Endothelial cell (in vitro differentiated cells): ENCODE measurements around the gene CCDC68. TPM values are rescaled to one million over a fixed set of nuclear protein-coding genes. Genes with fewer than 3 reads are reported as not detected.
"Not testable (repeated sequence)": the region's sequence is repeated elsewhere in the genome, so short reads cannot be mapped to it uniquely, and the experiment has no call there.

Experiments
- DNase-seq: peaks from one replicate; pipeline ENCODE4 v3.0.0; 2021; ENCODE audit warnings: low spot score
- H3K27ac Mint-ChIP-seq: one replicate; pipeline ENCODE4 v1.8.0; 2021; ENCODE audit warnings: mixed read lengths, inconsistent platforms; ENCODE audit not compliant: unreplicated experiment
- H3K27me3 Mint-ChIP-seq: one replicate; pipeline ENCODE4 v1.8.0; 2021; ENCODE audit warnings: mild to moderate bottlenecking, moderate library complexity, mixed read lengths, inconsistent platforms; ENCODE audit not compliant: unreplicated experiment
- H3K36me3 Mint-ChIP-seq: one replicate; pipeline ENCODE4 v1.8.0; 2021; ENCODE audit warnings: mild to moderate bottlenecking, low read depth, mixed read lengths, inconsistent platforms; ENCODE audit not compliant: unreplicated experiment
- H3K4me1 Mint-ChIP-seq: one replicate; pipeline ENCODE4 v1.8.0; 2021; ENCODE audit warnings: mild to moderate bottlenecking, mixed read lengths, inconsistent platforms; ENCODE audit not compliant: unreplicated experiment
- H3K4me3 Mint-ChIP-seq: one replicate; pipeline ENCODE4 v1.8.0; 2021; ENCODE audit warnings: mild to moderate bottlenecking, mixed read lengths, inconsistent platforms; ENCODE audit not compliant: unreplicated experiment
- H3K9me3 Mint-ChIP-seq: one replicate; pipeline ENCODE4 v1.8.0; 2021; ENCODE audit warnings: mixed read lengths, inconsistent platforms; ENCODE audit not compliant: unreplicated experiment
- CTCF ChIP-seq: fragments of 200-600 bp; sonication (generic); IDR thresholded peaks from one replicate; pipeline ENCODE4 v1.5.0; 2021; ENCODE audit warnings: antibody characterized with exemption; ENCODE audit not compliant: unreplicated experiment
- total RNA-seq: library from RNA; stranded (reverse); fragmentation: NEBNext Ultra II Directional; extraction: Animal tissue kit (Norgen Biotek cat#: 25700); gene quantifications from one replicate; pipeline ENCODE4 v1.2.1, GENCODE V29; 2021; ENCODE audit not compliant: unreplicated experiment

CCDC68 gene
- total RNA-seq, 1 donor from 2014 or later, result 0.87 TPM

- TF ChIP-seq CTCF, result no peak
- H3K36me3 Mint-ChIP-seq, result no peaks in the 10 kb centered on the region
- H3K4me1 Mint-ChIP-seq, result peaks cover 2% of the 10 kb centered on the region
- H3K4me3 Mint-ChIP-seq, result no peak overlapping the region
- no peak overlapping the region for H3K27ac Mint-ChIP-seq
- H3K27me3 Mint-ChIP-seq, result peaks cover 1% of the 10 kb centered on the region
- no peak for DNase-seq
- no peaks in the 10 kb centered on the region for H3K9me3 Mint-ChIP-seq
Observed at GRCh38 chr18:54968807-54969206, 9.5 kb upstream of the CCDC68 start.

- H3K4me3 Mint-ChIP-seq, H3K27me3 Mint-ChIP-seq, H3K9me3 Mint-ChIP-seq, DNase-seq, H3K27ac Mint-ChIP-seq, H3K36me3 Mint-ChIP-seq, H3K4me1 Mint-ChIP-seq: not testable (repeated sequence)
Observed at GRCh38 chr18:54968237-54968636, 9.0 kb upstream of the CCDC68 start.

- Mint-ChIP-seq H3K36me3 (no peaks in the 10 kb centered on the region), H3K27me3 (peaks cover 1% of the 10 kb centered on the region), H3K27ac (no peak overlapping the region), H3K4me3 (no peak overlapping the region), H3K9me3 (no peaks in the 10 kb centered on the region), H3K4me1 (peaks cover 2% of the 10 kb centered on the region)
- DNase-seq, result no peak
- no peak for TF ChIP-seq CTCF
Observed at GRCh38 chr18:54967786-54968185, 8.5 kb upstream of the CCDC68 start.

- H3K27ac Mint-ChIP-seq, result no peak overlapping the region
- TF ChIP-seq CTCF, result no peak
- no peak for DNase-seq
- no peaks in the 10 kb centered on the region for H3K9me3 Mint-ChIP-seq
- no peaks in the 10 kb centered on the region for H3K36me3 Mint-ChIP-seq
- H3K27me3 Mint-ChIP-seq, result peaks cover 1% of the 10 kb centered on the region
- H3K4me3 Mint-ChIP-seq, result no peak overlapping the region
- peaks cover 4% of the 10 kb centered on the region for H3K4me1 Mint-ChIP-seq
Observed at GRCh38 chr18:54964741-54965140, 5.5 kb upstream of the CCDC68 start.

GRCh38 chr18:54962919-54963645, 3.8 kb upstream of the CCDC68 start:
- no peak for DNase-seq
- peaks cover 4% of the 10 kb centered on the region for H3K4me1 Mint-ChIP-seq
- TF ChIP-seq CTCF, result no peak
- H3K4me3 Mint-ChIP-seq, result no peak overlapping the region
- no peak overlapping the region for H3K27ac Mint-ChIP-seq
- H3K36me3 Mint-ChIP-seq, result no peaks in the 10 kb centered on the region
- peaks cover 1% of the 10 kb centered on the region for H3K27me3 Mint-ChIP-seq
- no peaks in the 10 kb centered on the region for H3K9me3 Mint-ChIP-seq
